Measurements from ENCODE around the gene BIN1. TPM values are rescaled to one million over a fixed set of nuclear protein-coding genes. Genes with fewer than 3 reads are reported as not detected.
A peak's percentile ranks its signal among the peaks of the same experiment; 100 is the strongest.

The BIN1 gene
- total RNA-seq, 1 experiment from 2014 or later: 42.5 TPM

- TF ChIP-seq ZSCAN18 (CRISPR knock-in tag; IDR thresholded peaks at IDR 0.05) (no peak), E2F5 (CRISPR knock-in tag; IDR thresholded peaks at IDR 0.05) (no peak), USF1 (CRISPR knock-in tag; IDR thresholded peaks at IDR 0.05) (peak; percentile 84), FOXK1 (CRISPR knock-in tag; IDR thresholded peaks at IDR 0.05) (peak; percentile 62; the same call in 1 of the 2 replicates), ZNF425 (CRISPR knock-in tag; conservative IDR thresholded peaks at IDR 0.05) (no peak), ZNF219 (CRISPR knock-in tag; IDR thresholded peaks at IDR 0.05; ENCODE audit: borderline replicate concordance) (no peak), AFF4 (CRISPR knock-in tag; IDR thresholded peaks at IDR 0.05; ENCODE audit: borderline replicate concordance) (no peak), ZNF532 (CRISPR knock-in tag; IDR thresholded peaks at IDR 0.05; ENCODE audit: borderline replicate concordance) (0 out of 2 replicates have a peak, but pooled peaks have one; percentile 64), SOX15 (CRISPR knock-in tag; IDR thresholded peaks at IDR 0.05) (no peak), E2F4 (CRISPR knock-in tag; IDR thresholded peaks at IDR 0.05; ENCODE audit: borderline replicate concordance, low read depth) (no peak), ARID4B (CRISPR knock-in tag; IDR thresholded peaks at IDR 0.05; ENCODE audit: borderline replicate concordance) (no peak), CBFB (CRISPR knock-in tag; IDR thresholded peaks at IDR 0.05; ENCODE audit: low read depth) (no peak), STAT6 (CRISPR knock-in tag; conservative IDR thresholded peaks at IDR 0.05; ENCODE audit: low read depth) (no peak)
Measured at GRCh38 chr2:127067620-127068350, 39.2 kb downstream of the BIN1 start (continued).
